Measurements from ENCODE around the gene DCST1. TPM values are rescaled to one million over a fixed set of nuclear protein-coding genes. Genes with fewer than 3 reads are reported as not detected.

DCST1 gene, protein sequence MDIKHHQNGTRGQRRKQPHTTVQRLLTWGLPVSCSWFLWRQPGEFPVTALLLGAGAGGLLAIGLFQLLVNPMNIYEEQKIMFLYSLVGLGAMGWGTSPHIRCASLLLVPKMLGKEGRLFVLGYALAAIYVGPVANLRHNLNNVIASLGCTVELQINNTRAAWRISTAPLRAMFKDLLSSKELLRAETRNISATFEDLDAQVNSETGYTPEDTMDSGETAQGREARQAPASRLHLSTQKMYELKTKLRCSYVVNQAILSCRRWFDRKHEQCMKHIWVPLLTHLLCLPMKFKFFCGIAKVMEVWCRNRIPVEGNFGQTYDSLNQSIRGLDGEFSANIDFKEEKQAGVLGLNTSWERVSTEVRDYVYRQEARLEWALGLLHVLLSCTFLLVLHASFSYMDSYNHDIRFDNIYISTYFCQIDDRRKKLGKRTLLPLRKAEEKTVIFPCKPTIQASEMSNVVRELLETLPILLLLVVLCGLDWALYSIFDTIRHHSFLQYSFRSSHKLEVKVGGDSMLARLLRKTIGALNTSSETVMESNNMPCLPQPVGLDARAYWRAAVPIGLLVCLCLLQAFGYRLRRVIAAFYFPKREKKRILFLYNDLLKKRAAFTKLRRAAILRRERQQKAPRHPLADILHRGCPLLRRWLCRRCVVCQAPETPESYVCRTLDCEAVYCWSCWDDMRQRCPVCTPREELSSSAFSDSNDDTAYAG
- not detected in 2 replicates for total RNA-seq

GRCh38 chr1:155033524-155033923 is at the start of gene DCST1, which contains the start of gene DCST2:
Gene DCST1, plus strand, starts transcription at chr1:155033824. Its CDS starts 213 bp downstream, at chr1:155034037.
Gene DCST2, minus strand, starts transcription at chr1:155033781. Its CDS starts 80 bp downstream, at chr1:155033701.

DNA sequence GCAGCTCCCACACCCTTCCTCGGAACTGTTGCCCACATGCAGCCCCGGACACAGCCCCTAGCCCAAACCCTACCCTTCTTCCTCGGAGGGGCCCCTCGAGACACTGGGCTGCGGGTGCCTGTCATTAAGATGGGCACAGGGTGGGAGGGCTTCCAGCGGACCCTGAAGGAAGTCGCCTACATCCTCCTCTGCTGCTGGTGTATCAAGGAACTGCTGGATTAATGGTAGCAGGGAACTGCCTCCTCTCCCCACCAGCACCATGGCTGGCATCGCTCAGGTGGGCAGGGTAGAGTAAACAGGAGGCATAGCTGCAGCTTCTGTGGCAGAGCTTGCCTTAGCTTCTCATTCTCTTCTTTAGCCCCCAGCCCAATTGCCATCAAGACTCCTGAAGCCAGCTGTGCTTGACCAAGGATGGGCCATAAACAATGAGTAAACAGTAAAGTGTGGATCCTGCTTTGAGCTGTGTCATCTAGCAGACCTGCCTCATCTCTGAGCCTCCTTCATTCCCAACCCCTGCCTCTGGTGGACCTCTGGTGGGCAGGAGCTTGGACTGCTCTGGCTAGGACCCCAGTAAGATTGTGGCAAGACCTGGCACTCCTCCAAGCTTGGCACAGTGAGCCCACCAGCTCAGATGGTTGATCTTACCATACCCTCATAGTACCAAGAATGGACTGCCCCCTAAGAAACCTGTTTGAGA is 39.9 kb upstream of the DCST1 start, which contains the start of gene LENEP:
Gene LENEP, plus strand, starts transcription at position 15 of the 697 bp plus-strand sequence. Its CDS starts 22 bp downstream, at position 37.

DNA sequence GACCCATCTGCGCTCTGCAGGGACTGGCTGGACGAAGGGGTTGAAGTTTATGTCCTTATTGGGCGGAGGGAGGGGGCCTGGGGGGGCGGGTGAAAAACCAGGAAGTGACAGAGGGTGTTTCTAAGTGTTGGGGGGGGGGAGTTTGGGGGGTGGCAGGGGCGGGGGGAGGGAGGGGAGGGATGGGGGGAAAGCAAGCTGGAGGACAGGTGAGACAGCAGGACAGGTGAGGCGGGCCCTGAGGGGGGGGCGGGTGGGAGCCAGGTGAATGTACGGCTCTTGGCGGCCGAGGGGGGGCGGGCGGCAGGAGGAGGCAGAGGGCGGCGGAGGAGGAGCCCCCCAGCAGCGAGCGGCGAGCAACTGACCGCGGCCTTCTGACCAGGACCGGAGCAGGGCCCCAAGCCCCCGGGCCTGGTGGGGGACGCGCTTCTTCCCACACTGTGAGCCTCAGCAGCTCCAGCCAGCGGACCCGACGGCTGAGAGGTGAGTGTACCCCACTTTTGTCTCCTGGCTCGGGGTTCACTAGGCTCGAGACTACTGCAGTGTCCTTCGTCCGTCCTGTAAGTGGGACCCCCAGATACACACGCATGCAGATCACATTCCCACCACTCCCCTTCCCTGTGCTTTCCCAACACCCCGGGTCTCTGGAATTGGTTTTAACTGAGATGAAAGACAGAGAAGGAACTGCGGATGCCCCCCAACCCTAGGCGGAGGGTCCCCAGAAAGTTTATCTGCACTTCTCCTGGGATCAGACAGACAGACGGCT is 31.0 kb upstream of the DCST1 start, which contains the start of gene ZBTB7B:
Gene ZBTB7B, plus strand, starts transcription at position 339 of the 763 bp plus-strand sequence. CDS start 11,859 bp downstream, outside the sequence.

GRCh38 chr1:155050560-155051341 is 17.1 kb downstream of the DCST1 start, which contains the start of gene ADAM15:
Gene ADAM15, plus strand, starts transcription at chr1:155051316. Its CDS starts 71 bp downstream, at chr1:155051387.

GRCh38 chr1:155063550-155064110 is 30.0 kb downstream of the DCST1 start, which contains the start of gene EFNA4:
Gene EFNA4, plus strand, starts transcription at chr1:155063740. Its CDS starts 84 bp downstream, at chr1:155063824.

DNA sequence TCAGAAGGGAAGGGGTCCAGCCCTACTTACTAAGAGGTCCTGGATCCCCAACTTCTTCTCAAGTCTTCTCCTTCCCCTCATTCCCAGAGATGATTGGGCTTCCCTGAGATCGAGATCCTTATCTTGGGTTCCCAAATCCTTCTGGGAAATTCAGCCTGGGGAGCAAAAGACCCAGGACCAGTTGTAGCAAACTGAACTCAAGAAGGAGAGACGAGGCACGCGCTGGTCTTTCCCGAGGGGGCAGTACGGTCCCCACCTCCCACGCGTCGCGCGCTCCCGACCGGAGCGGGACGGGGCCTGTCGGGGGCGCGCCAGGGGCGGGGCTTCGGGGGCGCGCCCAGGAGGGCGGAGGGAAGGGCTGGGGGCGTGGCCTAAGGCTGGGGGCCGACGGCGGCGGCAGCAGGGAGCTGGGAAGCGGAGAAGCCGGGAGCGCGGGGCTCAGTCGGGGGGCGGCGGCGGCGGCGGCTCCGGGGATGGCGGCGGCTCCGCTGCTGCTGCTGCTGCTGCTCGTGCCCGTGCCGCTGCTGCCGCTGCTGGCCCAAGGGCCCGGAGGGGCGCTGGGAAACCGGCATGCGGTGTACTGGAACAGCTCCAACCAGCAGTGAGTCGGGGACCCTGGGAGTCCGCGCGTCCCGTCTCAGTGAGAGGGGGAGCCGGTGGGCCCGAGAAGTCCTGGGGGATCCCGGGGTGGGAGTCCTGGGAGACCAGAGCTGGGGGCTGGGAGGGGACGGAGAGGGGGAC is 45.0 kb downstream of the DCST1 start, which contains the start of gene EFNA3:
Gene EFNA3, plus strand, starts transcription at position 369 of the 741 bp plus-strand sequence. Its CDS starts 105 bp downstream, at position 474.

Other genes starting within 250 kb of the DCST1 start
- under 0.01 TPM in 1 of 2 replicates, not detected in the other for gene KCNN3, start 163.5 kb upstream of the DCST1 start, total RNA-seq
- gene PMVK, start 97.1 kb upstream of the DCST1 start, total RNA-seq = 6.8 and 8.1 TPM in 2 replicates
- 17.3 and 18.8 TPM in 2 replicates for gene PBXIP1, start 77.7 kb upstream of the DCST1 start, total RNA-seq
- gene PYGO2, start 72.0 kb upstream of the DCST1 start, total RNA-seq = 12.5 and 14.7 TPM in 2 replicates
- gene SHC1, start 63.1 kb upstream of the DCST1 start, total RNA-seq = 177 and 280 TPM in 2 replicates
- gene CKS1B, start 59.1 kb upstream of the DCST1 start, total RNA-seq = 72.5 and 86.0 TPM in 2 replicates
- gene FLAD1, start 50.5 kb upstream of the DCST1 start, total RNA-seq = 21.3 and 26.4 TPM in 2 replicates
- not detected in 2 replicates for gene LENEP, start 40.2 kb upstream of the DCST1 start, total RNA-seq
- 11.4 and 14.5 TPM in 2 replicates for gene ZBTB7B, start 31.0 kb upstream of the DCST1 start, total RNA-seq
- gene DCST2, start within 50 bp of the DCST1 start, total RNA-seq = not detected in 2 replicates
- 99.2 and 126 TPM in 2 replicates for gene ADAM15, start 17.5 kb downstream of the DCST1 start, total RNA-seq
- gene EFNA4, start 29.9 kb downstream of the DCST1 start, total RNA-seq = 0.73 and 1.2 TPM in 2 replicates
- 0.39 and 0.73 TPM in 2 replicates for gene EFNA3, start 45.0 kb downstream of the DCST1 start, total RNA-seq
- 0.37 TPM in 1 of 2 replicates, not detected in the other for gene EFNA1, start 94.1 kb downstream of the DCST1 start, total RNA-seq
- gene SLC50A1, start 102.0 kb downstream of the DCST1 start, total RNA-seq = 26.8 and 30.1 TPM in 2 replicates
- gene DPM3, start 106.7 kb downstream of the DCST1 start, total RNA-seq = 23.5 and 54.4 TPM in 2 replicates
- gene KRTCAP2, start 139.5 kb downstream of the DCST1 start, total RNA-seq = 83.9 and 140 TPM in 2 replicates
- 2.9 and 3.3 TPM in 2 replicates for gene TRIM46, start 140.0 kb downstream of the DCST1 start, total RNA-seq
- 9.2 and 14.7 TPM in 2 replicates for gene THBS3, start 174.1 kb downstream of the DCST1 start, total RNA-seq
- 40.7 and 50.7 TPM in 2 replicates for gene MTX1, start 174.9 kb downstream of the DCST1 start, total RNA-seq
- gene ENTREP3, start 221.7 kb downstream of the DCST1 start, total RNA-seq = 9.2 and 10.0 TPM in 2 replicates
- 26.1 and 27.6 TPM in 2 replicates for gene SCAMP3, start 228.5 kb downstream of the DCST1 start, total RNA-seq
- 20.6 and 34.2 TPM in 2 replicates for gene CLK2, start 239.7 kb downstream of the DCST1 start, total RNA-seq
- 0.37 and 0.78 TPM in 2 replicates for gene HCN3, start 243.6 kb downstream of the DCST1 start, total RNA-seq